Measurements from ENCODE around the gene APBB2.

The APBB2 gene

GRCh38 chr4:40960941-40961340, 253.4 kb downstream of the APBB2 start:
- no peak for DNase-seq

DNA sequence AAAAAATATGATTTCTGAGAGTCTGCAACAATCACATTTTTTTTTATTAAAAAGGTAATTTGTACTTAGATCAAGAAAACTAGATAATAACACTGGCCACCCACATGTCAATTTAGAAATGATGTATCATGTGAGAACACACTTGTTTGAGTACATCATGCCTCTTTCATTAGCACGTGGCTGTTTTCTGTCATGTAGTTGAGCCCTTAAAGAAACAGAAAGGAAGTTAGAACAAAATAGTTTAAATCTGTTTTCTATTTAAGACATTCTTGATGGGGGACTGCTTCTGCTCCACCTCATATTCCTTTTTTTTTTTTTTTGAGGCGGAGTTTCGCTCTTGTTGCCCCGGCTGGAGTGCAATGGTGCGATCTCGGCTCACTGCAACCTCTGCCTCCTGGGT, 257.1 kb downstream of the APBB2 start:
- no peak for DNase-seq

- no peak for DNase-seq
These were observed 257.6 kb downstream of the APBB2 start for GRCh38 chr4:40956721-40957255.

DNA sequence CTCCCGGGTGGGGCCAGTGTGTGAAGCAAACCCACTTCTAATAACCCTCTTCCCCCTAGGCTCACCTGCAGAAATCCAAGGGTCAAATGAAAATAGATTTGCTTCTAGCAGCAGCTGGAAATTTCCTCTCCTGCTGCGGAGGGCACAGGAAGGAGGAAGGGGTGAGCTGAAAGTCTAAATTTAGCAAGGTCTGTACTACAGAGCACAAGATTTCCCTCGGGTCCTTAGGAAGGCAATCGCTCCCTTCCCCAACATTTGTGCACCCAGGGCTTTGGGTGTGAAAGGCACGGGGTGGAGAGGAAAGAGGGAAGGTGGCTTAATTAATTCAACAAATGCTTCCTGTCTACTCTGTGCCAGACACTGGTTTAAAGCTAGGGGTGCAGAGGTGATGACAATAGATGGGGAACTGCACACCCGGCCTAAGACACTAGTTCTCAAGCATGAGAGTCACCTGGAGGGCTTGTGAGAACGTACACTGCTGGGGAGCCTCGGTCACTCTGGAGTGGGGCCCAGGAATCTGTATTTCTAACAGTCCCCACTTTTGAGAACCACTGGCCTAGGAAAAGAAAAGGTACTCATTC, 260.2 kb downstream of the APBB2 start:
- no peak for DNase-seq

DNA sequence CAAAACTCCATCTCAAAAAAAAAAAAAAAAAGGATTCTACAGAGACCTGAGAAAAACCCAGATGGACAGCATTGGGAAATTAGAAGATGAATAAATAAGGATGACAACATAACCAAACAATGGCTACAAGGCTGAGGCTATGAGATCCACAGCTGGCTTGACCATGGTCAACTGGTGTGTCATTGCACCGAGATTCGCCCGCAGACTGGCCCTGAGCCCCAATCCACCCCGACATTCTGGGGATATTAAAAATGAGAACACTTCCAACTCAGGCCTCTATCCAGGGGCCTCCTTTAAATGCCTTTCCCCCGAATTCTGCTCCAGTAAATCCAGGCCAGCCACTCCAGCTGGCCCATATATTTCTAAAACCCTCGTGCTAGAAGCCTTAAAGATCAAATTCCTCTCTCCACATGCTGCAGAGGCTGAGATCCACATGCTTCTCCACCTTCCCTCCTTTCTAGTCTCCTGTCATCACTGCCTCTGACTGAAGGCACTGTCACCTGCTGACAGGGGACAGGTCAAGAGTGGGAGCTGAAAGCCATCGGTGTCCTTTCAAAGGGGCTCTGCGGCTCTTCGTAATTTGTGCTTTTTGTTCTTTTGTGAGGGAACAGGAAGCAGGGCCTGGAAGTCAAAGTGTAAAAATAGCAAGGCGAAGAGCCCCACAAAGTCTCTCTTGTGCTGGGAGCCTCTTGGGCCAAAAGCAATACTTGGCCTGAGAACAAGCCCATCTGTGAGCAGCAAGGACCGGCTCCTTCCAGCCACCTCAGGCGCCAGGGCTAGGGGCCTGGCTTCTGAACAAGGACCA, 260.9 kb downstream of the APBB2 start:
- no peak for DNase-seq

DNA sequence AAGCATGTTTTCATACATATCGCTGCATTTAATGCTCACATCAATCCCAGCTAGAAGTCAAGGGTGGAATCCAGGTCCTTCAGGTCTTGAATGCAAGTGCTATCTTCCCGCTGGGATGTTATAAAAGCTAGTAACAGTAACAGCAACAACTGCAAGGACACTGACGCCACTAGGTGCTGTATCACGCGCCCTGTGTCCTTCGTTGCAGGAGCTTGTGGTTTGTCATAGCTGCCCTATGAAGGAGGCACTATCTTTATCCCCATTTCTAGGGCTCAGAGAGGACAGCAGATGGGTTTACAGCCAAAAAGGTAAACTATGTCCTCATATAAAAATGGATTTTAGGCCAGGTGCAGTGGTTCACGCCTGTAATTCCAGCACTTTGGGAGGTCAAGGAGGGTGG, 261.7 kb downstream of the APBB2 start:
- DNase-seq = no peak

DNA sequence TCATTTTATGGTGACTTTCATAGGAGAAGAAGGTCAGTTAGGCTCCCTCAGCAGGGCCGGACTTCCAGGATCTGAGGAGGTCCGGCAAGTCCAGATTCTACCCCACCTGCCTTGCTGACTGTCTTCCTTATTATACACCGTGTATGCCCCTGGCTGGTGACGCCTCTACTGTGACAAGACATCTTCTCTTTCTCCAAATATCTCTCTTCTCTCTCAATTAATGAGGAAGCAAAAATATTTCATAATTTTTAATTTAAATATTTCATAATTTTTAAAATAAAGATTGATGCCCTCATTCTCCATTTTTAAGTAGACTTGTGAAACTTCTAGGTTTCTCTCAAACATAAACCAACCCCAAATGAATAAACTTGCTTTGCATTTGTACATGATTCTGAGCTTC, 262.1 kb downstream of the APBB2 start:
- no peak for DNase-seq

GRCh38 chr4:40951026-40951425, 263.3 kb downstream of the APBB2 start:
- no peak for DNase-seq

GRCh38 chr4:40949358-40950100, 264.8 kb downstream of the APBB2 start:
- DNase-seq = no peak

DNA sequence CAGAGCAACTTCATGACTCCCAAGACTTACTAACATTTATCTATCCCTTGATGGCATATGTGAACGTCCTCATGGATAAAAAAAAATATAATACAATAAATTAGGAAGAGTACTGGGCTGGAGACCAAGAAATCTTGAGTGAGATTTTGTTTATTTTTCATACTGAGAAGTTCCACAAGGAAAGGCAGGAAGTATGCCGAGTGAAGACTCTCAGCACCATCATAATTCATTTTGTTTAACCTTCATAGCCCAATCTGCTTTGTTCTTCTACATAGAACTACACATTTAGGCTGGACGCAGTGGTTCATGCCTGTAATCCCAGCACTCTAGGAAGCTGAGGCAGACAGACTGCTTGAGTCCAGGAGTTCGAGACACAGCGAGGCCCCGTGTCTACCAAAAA, 266.3 kb downstream of the APBB2 start:
- no peak for DNase-seq

- DNase-seq = no peak
These were observed 267.7 kb downstream of the APBB2 start for GRCh38 chr4:40946652-40947051.

DNA sequence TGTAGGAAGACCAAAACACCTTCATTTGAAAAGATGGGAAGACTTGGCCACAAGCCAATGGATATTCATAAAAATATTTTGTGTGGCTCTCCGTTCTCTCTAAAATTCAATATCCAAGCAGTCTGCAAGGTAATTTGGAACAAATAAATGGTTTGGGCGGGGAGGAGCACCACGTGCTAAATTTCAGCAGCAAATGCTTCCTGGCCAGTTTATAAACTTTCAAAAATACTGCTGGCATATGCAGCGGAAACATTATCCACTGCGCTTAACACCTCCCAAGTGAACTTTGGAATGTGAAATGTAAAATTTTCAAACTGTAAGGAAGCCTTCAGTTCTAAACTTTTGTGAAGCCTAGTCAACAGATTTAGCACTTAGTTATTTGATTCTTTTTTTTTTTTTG, 273.6 kb downstream of the APBB2 start:
- DNase-seq = no peak

GRCh38 chr4:40940317-40940741, 274.0 kb downstream of the APBB2 start:
- DNase-seq = no peak

DNA sequence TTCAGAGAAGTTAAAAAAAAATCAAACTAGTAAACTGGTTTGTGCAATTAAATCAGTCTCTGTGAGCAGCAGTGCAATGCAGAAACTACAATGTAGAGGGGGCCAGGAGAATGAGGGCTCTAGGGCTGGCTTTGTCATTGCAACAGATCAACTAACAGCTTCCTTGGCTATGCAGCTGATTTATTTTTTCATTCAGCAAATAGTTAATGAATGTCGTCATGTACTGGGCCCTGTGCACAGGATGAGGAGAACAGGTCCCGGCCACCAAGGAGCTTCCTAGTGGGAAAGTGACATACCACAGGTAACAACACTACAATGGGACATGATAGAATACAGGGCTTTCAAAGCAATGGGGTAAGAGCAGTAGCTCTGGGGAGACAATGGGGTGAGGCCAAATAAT, 274.5 kb downstream of the APBB2 start:
- no peak for DNase-seq

DNA sequence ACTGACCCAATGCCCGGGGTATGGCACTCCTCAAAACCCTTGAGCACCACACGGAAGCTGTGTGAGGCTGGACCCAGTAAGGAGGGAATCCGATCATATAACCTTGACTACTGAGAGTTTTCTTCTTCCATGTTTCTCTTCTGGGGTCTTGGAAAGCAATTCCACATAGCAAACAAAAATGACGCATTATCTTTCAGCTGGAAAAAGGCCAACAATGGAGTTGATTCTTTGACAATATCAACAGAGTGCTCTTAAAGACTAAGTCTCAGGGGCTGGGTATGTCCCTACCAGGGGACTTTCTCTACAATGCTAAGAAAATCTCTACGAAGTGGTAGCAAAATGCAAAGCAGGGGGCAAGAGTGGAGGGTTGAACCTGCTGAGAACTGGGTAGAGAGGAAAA, 276.0 kb downstream of the APBB2 start:
- no peak for DNase-seq

DNA sequence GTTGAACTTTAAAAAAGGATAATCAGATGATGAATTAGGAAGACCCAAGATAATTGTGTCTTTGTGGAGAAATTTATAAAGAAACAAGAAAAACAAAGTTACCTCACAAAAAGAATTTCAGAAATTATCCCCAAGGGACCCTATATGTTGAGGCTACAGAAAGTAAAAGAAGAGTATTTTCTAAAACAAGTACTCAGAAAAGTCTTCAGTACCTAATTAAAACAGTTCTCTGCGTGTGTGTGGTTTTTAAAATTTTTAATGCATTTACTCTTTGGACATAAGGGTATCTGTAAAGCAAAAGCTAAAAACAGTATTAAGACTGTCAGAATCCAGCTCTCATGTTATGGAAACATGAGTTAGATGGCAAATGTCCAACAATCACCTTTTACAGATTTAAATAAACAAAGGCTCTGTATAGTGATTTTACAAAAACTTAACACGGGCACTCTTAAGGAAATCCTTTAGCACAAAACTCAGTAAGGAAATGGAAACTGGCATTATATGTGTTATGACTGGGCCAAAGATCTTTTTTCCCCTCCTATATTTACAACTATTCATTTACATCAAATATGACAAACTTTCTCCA, 277.1 kb downstream of the APBB2 start:
- no peak for DNase-seq

DNA sequence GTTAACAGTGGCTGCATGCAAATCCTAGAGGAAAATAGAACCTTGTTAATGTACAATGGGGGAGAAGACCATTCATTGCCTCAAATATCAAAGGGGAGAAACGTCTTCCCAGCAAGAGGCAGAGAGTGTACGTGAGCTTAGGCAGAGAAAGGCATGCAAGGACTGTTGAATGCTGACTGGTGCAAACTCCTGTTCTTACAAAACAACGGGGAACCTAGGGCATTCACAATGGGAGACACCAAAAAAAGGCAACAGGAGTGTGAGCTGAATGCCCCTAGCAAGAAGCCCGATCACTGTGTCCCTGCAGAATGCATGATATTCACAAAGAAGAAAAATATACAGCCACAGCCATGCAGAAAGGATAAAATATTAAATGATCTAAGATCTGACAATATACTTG, 279.7 kb downstream of the APBB2 start:
- DNase-seq = no peak

- no peak for DNase-seq
These were observed 280.9 kb downstream of the APBB2 start for GRCh38 chr4:40933272-40934053.

- DNase-seq = no peak
These were observed 282.5 kb downstream of the APBB2 start for GRCh38 chr4:40931841-40932240.

GRCh38 chr4:40931238-40931637, 283.1 kb downstream of the APBB2 start:
- no peak for DNase-seq

DNA sequence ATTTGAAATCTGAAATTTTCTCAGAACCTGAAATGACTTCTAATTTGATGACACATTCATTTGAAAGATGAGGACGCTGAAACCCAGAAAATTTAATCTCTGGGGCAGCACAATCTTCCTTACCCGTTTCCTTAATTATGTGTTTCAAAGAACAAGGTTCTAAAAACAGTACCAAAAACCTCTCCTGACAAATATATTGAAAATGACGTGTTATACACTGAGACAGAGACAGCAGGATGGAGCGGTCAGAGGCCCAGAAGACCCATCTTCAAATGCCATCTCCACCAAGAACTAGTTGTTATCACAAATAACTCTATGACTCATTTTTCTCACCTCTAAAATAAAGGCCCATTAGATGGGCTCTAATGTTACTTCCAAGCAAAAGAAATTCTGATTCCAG, 287.3 kb downstream of the APBB2 start:
- no peak for DNase-seq

DNA sequence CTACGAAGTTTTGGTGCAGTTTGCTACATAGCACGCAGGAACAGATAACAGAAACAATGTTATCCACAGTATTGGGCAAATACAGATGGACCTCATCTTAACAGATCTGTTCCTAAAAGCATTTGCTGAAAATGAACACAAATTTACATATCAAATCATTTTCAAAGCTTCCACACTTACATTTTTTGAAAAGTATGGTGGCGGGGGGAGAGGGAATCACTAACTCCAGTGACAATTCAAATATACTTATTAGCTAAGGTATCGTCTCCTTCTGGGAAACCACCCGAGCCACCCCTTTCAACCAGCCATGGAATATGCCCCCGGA, 289.6 kb downstream of the APBB2 start:
- DNase-seq = no peak
